Heart left ventricle (tissue), 16 donors: ENCODE data around the gene PPFIA3. TPM values are rescaled to one million over a fixed set of nuclear protein-coding genes. Genes with fewer than 3 reads are reported as not detected.

Experiments
- ATAC-seq, 4 donors: fragments of 200-7000 bp; cut with Tn5 transposase; one replicate each; pipeline ENCODE4 v1.9.1; 2020 to 2022; ENCODE audit warnings: moderate library complexity in 4 of 4, mild to moderate bottlenecking in 3 of 4, moderate number of reproducible peaks in 1 of 4
- DNase-seq, 5 donors: peaks; one replicate each; pipeline ENCODE4 v3.0.0-alpha.2; 2020
- H3K27ac ChIP-seq, 12 donors: fragments of 200-600 bp; sonication (generic) in 4 of 12; one replicate each; pipeline versions ENCODE4 v1.5.0 to v1.8.0; 2016 to 2022; ENCODE audit warnings: mild to moderate bottlenecking in 2 of 12
- H3K27me3 ChIP-seq, 9 donors: fragments of 200-600 bp; sonication (generic) in 2 of 9; one replicate each; pipeline versions ENCODE4 v1.5.1 to v1.8.0; 2016 to 2022; ENCODE audit warnings: mild to moderate bottlenecking in 3 of 9
- H3K36me3 ChIP-seq, 9 donors: fragments of 200-600 bp; sonication (generic) in 2 of 9; one replicate each; pipeline versions ENCODE4 v1.5.0 to v1.8.0; 2018 to 2022; ENCODE audit warnings: mild to moderate bottlenecking in 2 of 9
- H3K4me1 ChIP-seq, 12 donors: fragments of 200-600 bp; sonication (generic) in 4 of 12; one replicate each; pipeline versions ENCODE4 v1.5.0 to v1.8.0; 2016 to 2022; ENCODE audit warnings: mild to moderate bottlenecking in 3 of 12
- H3K4me3 ChIP-seq, 12 donors: fragments of 200-600 bp; sonication (generic) in 4 of 12; one replicate each; pipeline versions ENCODE4 v1.5.0 to v1.8.0; 2017 to 2022; ENCODE audit warnings: mild to moderate bottlenecking in 9 of 12, moderate library complexity in 4 of 12
- H3K9me3 ChIP-seq, 12 donors: fragments of 200-600 bp; sonication (generic) in 4 of 12; one replicate each; pipeline versions ENCODE4 v1.5.0 to v1.8.0; 2016 to 2022; ENCODE audit warnings: mild to moderate bottlenecking in 1 of 12
- CTCF ChIP-seq, 12 donors: fragments of 200-600 bp; sonication (generic) in 4 of 12; IDR thresholded peaks; one replicate each; pipeline versions ENCODE4 v1.5.0 to v1.8.0; 2018 to 2022; ENCODE audit warnings: antibody characterized with exemption in 12 of 12, mild to moderate bottlenecking in 5 of 12
- POLR2A ChIP-seq, 2 donors: fragments of 450-650 bp; IDR thresholded peaks; one replicate each; pipeline ENCODE4 v1.6.1; 2017; ENCODE audit warnings: antibody characterized with exemption in 2 of 2, mild to moderate bottlenecking in 2 of 2, moderate library complexity in 2 of 2
- WGBS, 4 donors: extraction: QIAGEN DNeasy Blood & Tissue Kit in 2 of 4; methylation state at CpG; one replicate each; pipeline versions ENCODE4 v1.1.5 to v1.1.7; 2013 to 2018; 5-methylcytosine and 5-hydroxymethylcytosine counted together
- intact Hi-C, 10 donors: fragments of 100-400 bp; cut with DNase I; formaldehyde crosslinking; loops; one replicate each; pipeline versions ENCODE4 v1.11.1 to v1.14.2; 2022
- polyA plus RNA-seq, 2 donors: library from polyadenylated mRNA; stranded (reverse); fragments of 200-250 nt; gene quantifications; one replicate each; pipeline ENCODE4 v1.2.3, GENCODE V29; 2013
- total RNA-seq, 9 donors: library from RNA; depleted of rRNA in 2 of 9; stranded (reverse); fragments of >200 nt in 2 of 9; fragmentation: NEBNext Ultra II Directional in 3 of 9; extraction: Animal tissue kit (Norgen Biotek cat#: 25700) in 3 of 9; gene quantifications; one replicate each; pipeline versions ENCODE4 v1.1.0 to v1.2.4, GENCODE V29; 2016 to 2023
- donor health status: ischemic (EF 13 %, LVEDD 7.1; RV severe dilation, severe dysfunction).
- donor health status: healthy with polysubstance abuse.
- donor health status: DM: no; HTN: yes; CAD: no.
- donor health status: DM: no; HTN: no; CAD: no.
- donor health status: ischemic (EF 25% LVEDD 6.9; RV normal size, moderate dysfunction).
- donor health status: ischemic (EF 25% LVEDD 5.7; RV mildly dilated, moderate dysfunction).
- donor health status: healthy.
- donor health status: DM: yes; HTN: yes; CAD: no.
- donor health status: ischemic (EF 35%, LVEDD 5.7; RV mildly dilated, moderate dysfunction).
- donor health status: nonischemic (EF 11% LVEDD 7.7; RV severe dilation, severe dysfunction).
- donor health status: DM: yes; HTN: yes; CAD: no.
- donor health status: PGD.
- donor health status: ischemic (EF 29% LVEDD 5.4; RV normal size, mild dysfunction).
- donor health status: nonischemic (EF 23%, LVEDD 6.1; RV moderate dilation, normal function).

PPFIA3 gene
- total and polyA plus RNA-seq, 11 donors: 2.7 to 12.8 (median 5.1) TPM

- 55 to 61% (median 57%) methylated on average over 23 of the region's 23 CpGs for WGBS, 4 donors
- no peaks in the 10 kb centered on the region for H3K9me3 ChIP-seq
- H3K36me3 ChIP-seq: peaks cover 3 to 99% (median 92%) of the 10 kb centered on the region in 9 donors
- no peaks in the 10 kb centered on the region for H3K27me3 ChIP-seq
- no peak overlapping the region for H3K4me3 ChIP-seq
- TF ChIP-seq POLR2A (IDR thresholded peaks at IDR 0.05) (no peak), CTCF (IDR thresholded peaks at IDR 0.05) (no peak)
- H3K4me1 ChIP-seq: peaks cover 0 to 32% (median 19%) of the 10 kb centered on the region in 12 donors
- DNase-seq (peak in 4 of 5 donors; percentile 66 to 82 (median 70)), ATAC-seq (peak; percentile 93 to 98 (median 94))
- intact Hi-C loops: loop anchor here in 8 of 10 donors (5.0 kb wide), 4 partner anchors 53 to 113 kb away; no protein-coding TSS in a partner anchor
- H3K27ac ChIP-seq: peak overlapping the region in 7 of 12 donors; percentile 19 to 62 (median 37)
Measured at GRCh38 chr19:49094505-49095482, 24.6 kb upstream of the PPFIA3 start.

GRCh38 chr19:49097453-49098288 is 21.7 kb upstream of the PPFIA3 start:
- TF ChIP-seq POLR2A (IDR thresholded peaks at IDR 0.05) (no peak), CTCF (IDR thresholded peaks at IDR 0.05) (peak; percentile 97 to 100 (median 99))
- H3K9me3 ChIP-seq: no peaks in the 10 kb centered on the region
- 40 to 47% (median 45%) methylated on average over 7 to 8 of the region's 8 CpGs for WGBS, 4 donors
- H3K27ac ChIP-seq: no peak overlapping the region
- no peaks in the 10 kb centered on the region for H3K27me3 ChIP-seq
- ATAC-seq (peak; percentile 37 to 66 (median 57)), DNase-seq (peak; percentile 54 to 73 (median 62))
- H3K36me3 ChIP-seq: peaks cover 0 to 99% (median 92%) of the 10 kb centered on the region in 9 donors
- peaks cover 0 to 32% (median 19%) of the 10 kb centered on the region in 12 donors for H3K4me1 ChIP-seq
- intact Hi-C loops: loop anchor here (1.0 to 5.0 kb wide), 9 partner anchors 17 to 111 kb away; partner anchors contain the start of gene LIN7B (in 1 of the 10)
- no peak overlapping the region for H3K4me3 ChIP-seq

GRCh38 chr19:49098795-49099194 is 20.5 kb upstream of the PPFIA3 start:
- WGBS, 4 donors: 72 to 85% (median 76%) methylated on average over 4 of the region's 4 CpGs
- Histone ChIP-seq H3K9me3 (no peaks in the 10 kb centered on the region), H3K4me1 (peaks cover 0 to 32% (median 19%) of the 10 kb centered on the region in 12 donors), H3K4me3 (no peak overlapping the region), H3K27ac (no peak overlapping the region), H3K36me3 (peaks cover 0 to 99% (median 81%) of the 10 kb centered on the region in 9 donors), H3K27me3 (no peaks in the 10 kb centered on the region)
- intact Hi-C loops: loop anchor here in 9 of 10 donors (1.0 to 5.0 kb wide), 6 partner anchors 47 to 110 kb away; no protein-coding TSS in a partner anchor
- no peak for TF ChIP-seq POLR2A (IDR thresholded peaks at IDR 0.05)
- no peak for TF ChIP-seq CTCF (IDR thresholded peaks at IDR 0.05)
- DNase-seq (no peak), ATAC-seq (no peak)
